ENCODE data around the gene SNX25.

GRCh38 chr4:185255868-185256267, 46.5 kb downstream of the SNX25 start:
- no peak for TF ChIP-seq YY1 (IDR thresholded peaks at IDR 0.05; ENCODE audit: insufficient read depth, insufficient read length)
- TF ChIP-seq ZNF274 (IDR thresholded peaks at IDR 0.05; ENCODE audit: low read depth, low read length), result no peak

Measured in NT2/D1 (cell line).